SK-N-SH treated with all-trans-retinoic acid at 6 μM for 48 hours (cell line): Measurements from ENCODE around the gene KDM4B.

Experiments used
- ATAC-seq: fragments of 200-7000 bp; cut with Tn5 transposase; 3 replicates; pipeline ENCODE4 v1.9.1; 2020; ENCODE audit warnings: mild to moderate bottlenecking, moderate library complexity
- ARNTL ChIP-seq: fragments of 450-650 bp; formaldehyde crosslinking; IDR thresholded peaks from 2 replicates; pipeline ENCODE4 v1.5.0; 2020; ENCODE audit warnings: low read depth, mild to moderate bottlenecking, moderate library complexity, borderline replicate concordance
- BACH2 ChIP-seq: fragments of 250-450 bp; sonication (Bioruptor Pico); IDR thresholded peaks from 2 replicates; pipeline ENCODE4 v1.9.0; 2021; ENCODE audit warnings: mild to moderate bottlenecking, borderline replicate concordance
- CSDC2 ChIP-seq: fragments of 250-450 bp; sonication (Bioruptor Pico); IDR thresholded peaks from 2 replicates; pipeline ENCODE4 v1.5.0; 2020; ENCODE audit warnings: mild to moderate bottlenecking, moderate library complexity
- ESRRG ChIP-seq: fragments of 250-450 bp; sonication (Bioruptor Pico); IDR thresholded peaks from 2 replicates; pipeline ENCODE4 v1.6.1; 2021; ENCODE audit warnings: mild to moderate bottlenecking
- GLIS3 ChIP-seq: fragments of 250-450 bp; sonication (Bioruptor Pico); IDR thresholded peaks from 2 replicates; pipeline ENCODE4 v1.5.0; 2020; ENCODE audit warnings: mild to moderate bottlenecking, moderate library complexity
- ISL1 ChIP-seq: fragments of 250-450 bp; sonication (Bioruptor Pico); IDR thresholded peaks from 2 replicates; pipeline ENCODE4 v2.1.2; 2022; ENCODE audit warnings: mild to moderate bottlenecking, moderate library complexity
- OSR1 ChIP-seq: fragments of 250-450 bp; sonication (Bioruptor Pico); IDR thresholded peaks from 2 replicates; pipeline ENCODE4 v1.8.0; 2022; ENCODE audit warnings: moderate library complexity, mild to moderate bottlenecking, inconsistent platforms
- PATZ1 ChIP-seq: fragments of 250-450 bp; sonication (Bioruptor Pico); IDR thresholded peaks from 2 replicates; pipeline ENCODE4 v1.8.0; 2020; ENCODE audit warnings: mild to moderate bottlenecking, moderate library complexity, borderline replicate concordance
- POU6F1 ChIP-seq: fragments of 250-450 bp; sonication (Bioruptor Pico); IDR thresholded peaks from 2 replicates; pipeline ENCODE4 v1.8.0; 2021; ENCODE audit warnings: low read depth, mild to moderate bottlenecking, moderate library complexity, borderline replicate concordance
- PPARA ChIP-seq: fragments of 250-450 bp; sonication (Bioruptor Pico); IDR thresholded peaks from 2 replicates; pipeline ENCODE4 v1.5.0; 2020; ENCODE audit warnings: mild to moderate bottlenecking, borderline replicate concordance
- RARB ChIP-seq: fragments of 250-450 bp; sonication (Bioruptor Pico); IDR thresholded peaks from 2 replicates; pipeline ENCODE4 v1.8.0; 2021; ENCODE audit warnings: mild to moderate bottlenecking, moderate library complexity
- SNAI2 ChIP-seq: fragments of 250-450 bp; sonication (Bioruptor Pico); IDR thresholded peaks from 2 replicates; pipeline ENCODE4 v1.5.0; 2020; ENCODE audit warnings: mild to moderate bottlenecking, moderate library complexity
- TCF4 ChIP-seq: fragments of 250-450 bp; sonication (Bioruptor Pico); IDR thresholded peaks from 2 replicates; pipeline ENCODE4 v1.8.0; 2021; ENCODE audit warnings: mild to moderate bottlenecking, moderate library complexity, borderline replicate concordance
- TOX ChIP-seq: fragments of 250-450 bp; sonication (Bioruptor Pico); IDR thresholded peaks from 2 replicates; pipeline ENCODE4 v1.8.0; 2021; ENCODE audit warnings: mild to moderate bottlenecking, moderate library complexity, borderline replicate concordance
- TSHZ2 ChIP-seq: fragments of 250-450 bp; sonication (Bioruptor Pico); IDR thresholded peaks from 2 replicates; pipeline ENCODE4 v1.5.0; 2020; ENCODE audit warnings: mild to moderate bottlenecking, moderate library complexity
- ZC3H10 ChIP-seq: fragments of 250-450 bp; sonication (Bioruptor Pico); IDR thresholded peaks from 2 replicates; pipeline ENCODE4 v1.5.1; 2021; ENCODE audit warnings: mild to moderate bottlenecking, moderate library complexity
- ZFP30 ChIP-seq: fragments of 450-650 bp; formaldehyde crosslinking; IDR thresholded peaks from 2 replicates; pipeline ENCODE4 v1.5.0; 2022; ENCODE audit warnings: mild to moderate bottlenecking, moderate library complexity
- ZNF565 ChIP-seq: fragments of 450-650 bp; formaldehyde crosslinking; conservative IDR thresholded peaks from 2 replicates; pipeline ENCODE4 v1.5.0; 2020; ENCODE audit warnings: low read depth, mild to moderate bottlenecking, moderate library complexity
- ZNF70 ChIP-seq: fragments of 450-650 bp; formaldehyde crosslinking; IDR thresholded peaks from 2 replicates; pipeline ENCODE4 v1.5.0; 2020; ENCODE audit warnings: mild to moderate bottlenecking, moderate library complexity
- ZNF8 ChIP-seq: fragments of 450-650 bp; formaldehyde crosslinking; IDR thresholded peaks from 2 replicates; pipeline ENCODE4 v1.5.0; 2020; ENCODE audit warnings: mild to moderate bottlenecking, moderate library complexity
- TF ChIP-seq, protein P1 (sequence below): fragments of 250-450 bp; sonication (Bioruptor Pico); IDR thresholded peaks from 2 replicates; pipeline ENCODE4 v1.5.1; 2021; ENCODE audit warnings: mild to moderate bottlenecking, moderate library complexity
- TF ChIP-seq, protein P2 (sequence below): fragments of 250-450 bp; sonication (Bioruptor Pico); IDR thresholded peaks from 2 replicates; pipeline ENCODE4 v1.5.1; 2020; ENCODE audit warnings: low read depth, mild to moderate bottlenecking, moderate library complexity

The KDM4B gene

DNA sequence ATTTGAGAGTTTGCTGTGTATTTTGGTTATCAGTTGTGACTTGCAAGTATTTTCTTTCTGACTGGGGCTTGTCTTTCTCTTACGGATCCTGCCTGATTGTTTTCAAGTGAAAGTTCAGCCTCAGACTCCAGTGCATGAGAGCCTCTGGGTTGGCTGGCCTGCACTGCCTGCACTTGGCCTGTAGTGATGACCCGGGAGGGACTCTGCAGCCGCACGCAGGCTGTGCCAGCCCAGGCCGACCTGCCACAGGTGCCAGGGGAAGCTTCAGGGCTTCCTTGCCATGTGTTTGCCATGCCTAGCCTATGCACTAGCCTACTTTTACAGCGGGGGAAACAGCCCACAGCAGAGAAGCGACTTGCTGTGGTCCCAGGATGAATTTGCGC lies 77.0 kb downstream of the KDM4B start:
- TF ChIP-seq ZNF565 (no peak), ZFP30 (CRISPR knock-in tag) (no peak), ZNF8 (no peak), RARB (CRISPR knock-in tag) (no peak), GLIS3 (no peak), POU6F1 (CRISPR knock-in tag) (no peak), TCF4 (CRISPR knock-in tag) (no peak), OSR1 (no peak)
- no peak for ATAC-seq

- TF ChIP-seq PATZ1 (CRISPR knock-in tag) (no peak), TOX (CRISPR knock-in tag) (no peak), TCF4 (CRISPR knock-in tag) (no peak), POU6F1 (CRISPR knock-in tag) (no peak), TSHZ2 (CRISPR knock-in tag) (no peak), ISL1 (CRISPR knock-in tag) (no peak), SNAI2 (CRISPR knock-in tag) (no peak)
- ATAC-seq: no peak
Observed at GRCh38 chr19:5046339-5047039, 77.6 kb downstream of the KDM4B start.

GRCh38 chr19:5047251-5047935 lies 78.5 kb downstream of the KDM4B start:
- ATAC-seq: no peak
- no peak for TF ChIP-seq ZNF70
- no peak for TF ChIP-seq GLIS3
- no peak for TF ChIP-seq RARB (CRISPR knock-in tag)
- TF ChIP-seq TCF4 (CRISPR knock-in tag): no peak
- TF ChIP-seq ZFP30 (CRISPR knock-in tag): no peak
- no peak for TF ChIP-seq CSDC2 (CRISPR knock-in tag)
- TF ChIP-seq TOX (CRISPR knock-in tag): no peak
- TF ChIP-seq BACH2 (CRISPR knock-in tag): no peak
- no peak for TF ChIP-seq ISL1 (CRISPR knock-in tag)
- no peak for TF ChIP-seq ZC3H10 (CRISPR knock-in tag)
- TF ChIP-seq OSR1: no peak
- no peak for TF ChIP-seq ARNTL (CRISPR knock-in tag)
- TF ChIP-seq PPARA (CRISPR knock-in tag): no peak
- TF ChIP-seq, protein P1, sequence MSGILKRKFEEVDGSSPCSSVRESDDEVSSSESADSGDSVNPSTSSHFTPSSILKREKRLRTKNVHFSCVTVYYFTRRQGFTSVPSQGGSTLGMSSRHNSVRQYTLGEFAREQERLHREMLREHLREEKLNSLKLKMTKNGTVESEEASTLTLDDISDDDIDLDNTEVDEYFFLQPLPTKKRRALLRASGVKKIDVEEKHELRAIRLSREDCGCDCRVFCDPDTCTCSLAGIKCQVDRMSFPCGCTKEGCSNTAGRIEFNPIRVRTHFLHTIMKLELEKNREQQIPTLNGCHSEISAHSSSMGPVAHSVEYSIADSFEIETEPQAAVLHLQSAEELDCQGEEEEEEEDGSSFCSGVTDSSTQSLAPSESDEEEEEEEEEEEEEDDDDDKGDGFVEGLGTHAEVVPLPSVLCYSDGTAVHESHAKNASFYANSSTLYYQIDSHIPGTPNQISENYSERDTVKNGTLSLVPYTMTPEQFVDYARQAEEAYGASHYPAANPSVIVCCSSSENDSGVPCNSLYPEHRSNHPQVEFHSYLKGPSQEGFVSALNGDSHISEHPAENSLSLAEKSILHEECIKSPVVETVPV (CRISPR knock-in tag): no peak
- TF ChIP-seq, protein P2, sequence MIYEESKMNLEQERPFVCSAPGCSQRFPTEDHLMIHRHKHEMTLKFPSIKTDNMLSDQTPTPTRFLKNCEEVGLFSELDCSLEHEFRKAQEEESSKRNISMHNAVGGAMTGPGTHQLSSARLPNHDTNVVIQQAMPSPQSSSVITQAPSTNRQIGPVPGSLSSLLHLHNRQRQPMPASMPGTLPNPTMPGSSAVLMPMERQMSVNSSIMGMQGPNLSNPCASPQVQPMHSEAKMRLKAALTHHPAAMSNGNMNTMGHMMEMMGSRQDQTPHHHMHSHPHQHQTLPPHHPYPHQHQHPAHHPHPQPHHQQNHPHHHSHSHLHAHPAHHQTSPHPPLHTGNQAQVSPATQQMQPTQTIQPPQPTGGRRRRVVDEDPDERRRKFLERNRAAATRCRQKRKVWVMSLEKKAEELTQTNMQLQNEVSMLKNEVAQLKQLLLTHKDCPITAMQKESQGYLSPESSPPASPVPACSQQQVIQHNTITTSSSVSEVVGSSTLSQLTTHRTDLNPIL (CRISPR knock-in tag): no peak
- no peak for TF ChIP-seq ZNF8
- no peak for TF ChIP-seq ESRRG (CRISPR knock-in tag)
- no peak for TF ChIP-seq SNAI2 (CRISPR knock-in tag)
- TF ChIP-seq, all 23 proteins: peak for 0
